Stomach (tissue), 4 donors: ENCODE data around the gene SCYL2.

ENCODE experiments used
- CTCF ChIP-seq, 7 experiments: fragments of 450-650 bp in 4 of 7; fragments of 200-600 bp in 3 of 7; sonication (generic) in 3 of 7; IDR thresholded peaks; one replicate each; pipeline ENCODE4 v1.5.1; 2016 to 2019; ENCODE audit warnings: antibody characterized with exemption in 7 of 7, control low read depth in 2 of 7, mild to moderate bottlenecking in 1 of 7
- EP300 ChIP-seq: sonication (generic); formaldehyde crosslinking; IDR thresholded peaks from one replicate; pipeline ENCODE4 v1.6.1; 2017; ENCODE audit warnings: antibody characterized with exemption
- POLR2A ChIP-seq, 4 donors: fragments of 450-650 bp; IDR thresholded peaks; one replicate each; pipeline ENCODE4 v1.6.1; 2016; ENCODE audit warnings: antibody characterized with exemption in 4 of 4, control low read depth in 2 of 4, mild to moderate bottlenecking in 1 of 4, moderate library complexity in 1 of 4
- POLR2AphosphoS5 ChIP-seq, 3 donors: sonication (generic); formaldehyde crosslinking; IDR thresholded peaks; one replicate each; pipeline ENCODE4 v1.6.1; 2016; ENCODE audit warnings: antibody characterized with exemption in 3 of 3

DNA sequence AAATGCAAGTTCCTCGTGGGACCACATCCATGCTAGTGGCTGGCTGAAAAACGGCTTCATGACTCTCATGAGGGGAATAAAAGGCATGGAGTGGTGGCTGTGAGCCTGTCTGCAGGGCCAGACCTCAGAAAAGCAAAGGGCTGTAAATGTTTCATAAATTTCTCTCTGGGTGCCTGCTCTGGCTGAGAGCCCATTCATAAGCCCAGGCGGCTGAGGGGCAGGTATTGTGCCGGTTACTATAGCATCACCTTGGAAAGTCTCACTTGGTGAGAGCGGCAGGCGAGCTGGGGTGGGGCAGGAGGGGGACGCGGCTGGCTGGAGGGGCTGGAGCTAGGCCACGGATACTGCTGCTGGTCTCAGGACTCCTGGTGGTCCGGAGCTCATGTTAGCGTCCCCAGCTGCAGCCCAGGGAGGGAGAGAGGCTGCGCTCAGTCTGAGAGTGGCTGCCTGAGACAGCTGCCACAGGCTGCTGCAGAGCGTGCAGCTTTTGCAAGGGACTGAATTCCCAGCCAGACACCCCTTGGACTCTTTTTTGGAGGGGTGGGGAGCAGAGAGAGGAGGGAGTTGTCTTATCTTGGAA lies 89.8 kb downstream of the SCYL2 start, which contains the start of gene SLC17A8:
- no peak for TF ChIP-seq POLR2A (IDR thresholded peaks at IDR 0.05)
- TF ChIP-seq CTCF (IDR thresholded peaks at IDR 0.05) = no peak
- no peak for TF ChIP-seq POLR2AphosphoS5 (IDR thresholded peaks at IDR 0.05)
- TF ChIP-seq EP300 = no peak
